Activated T-cell treated with anti-CD3 and anti-CD28 coated beads, Interleukin-2, amount 50 U/mL, for 4 hours (primary cell): ENCODE measurements around the gene NUP188. TPM values are rescaled to one million over a fixed set of nuclear protein-coding genes. Genes with fewer than 3 reads are reported as not detected.
"Not testable (repeated sequence)": the region's sequence is repeated elsewhere in the genome, so short reads cannot be mapped to it uniquely, and the experiment has no call there.

Source experiments
- ATAC-seq, 2 donors: fragments of 200-7000 bp; cut with Tn5 transposase; one replicate each; pipeline ENCODE4 v1.10.0; 2021
- DNase-seq: peaks from one replicate; pipeline ENCODE4 v3.0.0-alpha.2; 2020
- H3K27me3 Mint-ChIP-seq: one replicate; pipeline ENCODE4 v1.8.0; 2021; ENCODE audit warnings: low read depth, mixed read lengths
- H3K36me3 Mint-ChIP-seq: one replicate; pipeline ENCODE4 v1.8.0; 2022; ENCODE audit warnings: mixed read lengths; ENCODE audit not compliant: insufficient read depth
- H3K4me1 Mint-ChIP-seq: one replicate; pipeline ENCODE4 v1.8.0; 2021; ENCODE audit warnings: low read depth, mixed read lengths
- H3K4me3 Mint-ChIP-seq: one replicate; pipeline ENCODE4 v1.8.0; 2021; ENCODE audit warnings: mild to moderate bottlenecking, moderate library complexity, mixed read lengths
- H3K9me3 Mint-ChIP-seq: one replicate; pipeline ENCODE4 v1.8.0; 2021; ENCODE audit warnings: mixed read lengths
- total RNA-seq, 3 donors: library from RNA; stranded (reverse); gene quantifications; one replicate each; pipeline ENCODE4 v1.2.1, GENCODE V29; 2021

The NUP188 gene
- total RNA-seq, 3 donors from 2014 or later, result 166 to 183 (median 167) TPM

- no peaks in the 10 kb centered on the region for H3K4me1 Mint-ChIP-seq
Measured at GRCh38 chr9:128921881-128922763, 25.4 kb upstream of the NUP188 start.

GRCh38 chr9:128923493-128923883, 24.0 kb upstream of the NUP188 start:
- Mint-ChIP-seq H3K27me3 (no peaks in the 10 kb centered on the region), H3K4me3 (no peak overlapping the region)
- no peak for ATAC-seq

More at GRCh38 chr9:128921881-128922763, 25.4 kb upstream of the NUP188 start:
- ATAC-seq, result peak; percentile 61 to 77
- Mint-ChIP-seq H3K36me3 (peaks cover 6% of the 10 kb centered on the region), H3K4me3 (no peak overlapping the region), H3K27me3 (no peaks in the 10 kb centered on the region), H3K9me3 (no peaks in the 10 kb centered on the region)
- DNase-seq, result no peak

GRCh38 chr9:128927731-128928411, 19.6 kb upstream of the NUP188 start:
- peak; percentile 55 to 82 for ATAC-seq
- DNase-seq, result peak; percentile 45
- H3K27me3 Mint-ChIP-seq, result no peaks in the 10 kb centered on the region

More at GRCh38 chr9:128923493-128923883, 24.0 kb upstream of the NUP188 start:
- Mint-ChIP-seq H3K9me3 (no peaks in the 10 kb centered on the region), H3K4me1 (peaks cover 5% of the 10 kb centered on the region), H3K36me3 (no peaks in the 10 kb centered on the region)
- no peak for DNase-seq

GRCh38 chr9:128928624-128929023, 18.9 kb upstream of the NUP188 start:
- Mint-ChIP-seq H3K27me3 (no peaks in the 10 kb centered on the region), H3K36me3 (no peaks in the 10 kb centered on the region), H3K9me3 (no peaks in the 10 kb centered on the region), H3K4me1 (peaks cover 5% of the 10 kb centered on the region), H3K4me3 (no peak overlapping the region)
- ATAC-seq, result no peak
- DNase-seq, result no peak

More at GRCh38 chr9:128927731-128928411, 19.6 kb upstream of the NUP188 start:
- no peak overlapping the region for H3K4me3 Mint-ChIP-seq
- H3K36me3 Mint-ChIP-seq, result no peaks in the 10 kb centered on the region
- peaks cover 5% of the 10 kb centered on the region for H3K4me1 Mint-ChIP-seq
- H3K9me3 Mint-ChIP-seq, result no peaks in the 10 kb centered on the region

GRCh38 chr9:128929560-128929959, 17.9 kb upstream of the NUP188 start:
- H3K27me3 Mint-ChIP-seq, result no peaks in the 10 kb centered on the region
- H3K9me3 Mint-ChIP-seq, result no peaks in the 10 kb centered on the region
- no peak for ATAC-seq
- H3K4me1 Mint-ChIP-seq, result peaks cover 5% of the 10 kb centered on the region
- no peaks in the 10 kb centered on the region for H3K36me3 Mint-ChIP-seq
- no peak overlapping the region for H3K4me3 Mint-ChIP-seq
- no peak for DNase-seq

GRCh38 chr9:128933731-128934130, 13.8 kb upstream of the NUP188 start:
- no peaks in the 10 kb centered on the region for H3K4me1 Mint-ChIP-seq
- H3K4me3 Mint-ChIP-seq, result no peak overlapping the region
- H3K36me3 Mint-ChIP-seq, result no peaks in the 10 kb centered on the region
- DNase-seq, result no peak
- H3K27me3 Mint-ChIP-seq, result no peaks in the 10 kb centered on the region
- H3K9me3 Mint-ChIP-seq, result no peaks in the 10 kb centered on the region
- no peak for ATAC-seq

GRCh38 chr9:128936171-128936865, 11.2 kb upstream of the NUP188 start:
- Mint-ChIP-seq H3K36me3 (no peaks in the 10 kb centered on the region), H3K9me3 (no peaks in the 10 kb centered on the region), H3K27me3 (no peaks in the 10 kb centered on the region), H3K4me1 (no peaks in the 10 kb centered on the region), H3K4me3 (no peak overlapping the region)
- ATAC-seq (no peak), DNase-seq (no peak)

- no peaks in the 10 kb centered on the region for H3K9me3 Mint-ChIP-seq
- ATAC-seq, result no peak
- no peaks in the 10 kb centered on the region for H3K36me3 Mint-ChIP-seq
- H3K4me3 Mint-ChIP-seq, result no peak overlapping the region
- H3K27me3 Mint-ChIP-seq, result no peaks in the 10 kb centered on the region
- no peaks in the 10 kb centered on the region for H3K4me1 Mint-ChIP-seq
- no peak for DNase-seq
Measured at GRCh38 chr9:128937310-128938165, 10.0 kb upstream of the NUP188 start.

GRCh38 chr9:128940271-128940921, 7.1 kb upstream of the NUP188 start:
- Mint-ChIP-seq H3K27me3 (no peaks in the 10 kb centered on the region), H3K36me3 (no peaks in the 10 kb centered on the region), H3K4me3 (no peak overlapping the region), H3K4me1 (no peaks in the 10 kb centered on the region), H3K9me3 (no peaks in the 10 kb centered on the region)
- ATAC-seq (no peak), DNase-seq (no peak)

GRCh38 chr9:128940946-128941755, 6.3 kb upstream of the NUP188 start:
- Mint-ChIP-seq H3K4me1 (peaks cover 7% of the 10 kb centered on the region), H3K4me3 (no peak overlapping the region), H3K9me3 (no peaks in the 10 kb centered on the region), H3K27me3 (no peaks in the 10 kb centered on the region), H3K36me3 (peaks cover 6% of the 10 kb centered on the region)
- no peak for DNase-seq
- no peak for ATAC-seq

GRCh38 chr9:128943832-128944620, 3.5 kb upstream of the NUP188 start:
- DNase-seq, result no peak
- Mint-ChIP-seq H3K36me3 (peaks cover 9% of the 10 kb centered on the region), H3K27me3 (no peaks in the 10 kb centered on the region), H3K4me3 (no peak overlapping the region), H3K9me3 (no peaks in the 10 kb centered on the region), H3K4me1 (peaks cover 21% of the 10 kb centered on the region)
- no peak for ATAC-seq

- not testable (repeated sequence) for H3K36me3 Mint-ChIP-seq, H3K4me3 Mint-ChIP-seq, H3K9me3 Mint-ChIP-seq, H3K27me3 Mint-ChIP-seq, ATAC-seq, DNase-seq
- H3K4me1 Mint-ChIP-seq, result peaks cover 21% of the 10 kb centered on the region
Measured at GRCh38 chr9:128944966-128945365, 2.5 kb upstream of the NUP188 start.
